GM12892 (cell line): ENCODE data around the gene C1QTNF6.

ENCODE experiments used
- DNase-seq: peaks from one replicate; pipeline ENCODE4 v3.0.0; 2011; ENCODE audit not compliant: insufficient read length
- FAIRE-seq: peaks from 2 replicates; lab custom pipeline; 2011; peaks lifted over from hg19 to GRCh38; lab: Jason Lieb, UNC
- POLR2A ChIP-seq: IDR thresholded peaks from 2 replicates; pipeline ENCODE4 v1.6.1; 2011; ENCODE audit warnings: low read depth, low read length, control low read depth
- POLR2AphosphoS5 ChIP-seq: IDR thresholded peaks from 2 replicates; pipeline ENCODE4 v1.6.1; 2011; ENCODE audit warnings: low read depth, low read length, control low read depth
- TAF1 ChIP-seq: IDR thresholded peaks from 2 replicates; pipeline ENCODE4 v1.6.1; 2011; ENCODE audit warnings: low read depth, mild to moderate bottlenecking, control low read depth, low read length, borderline replicate concordance

The C1QTNF6 gene

DNA sequence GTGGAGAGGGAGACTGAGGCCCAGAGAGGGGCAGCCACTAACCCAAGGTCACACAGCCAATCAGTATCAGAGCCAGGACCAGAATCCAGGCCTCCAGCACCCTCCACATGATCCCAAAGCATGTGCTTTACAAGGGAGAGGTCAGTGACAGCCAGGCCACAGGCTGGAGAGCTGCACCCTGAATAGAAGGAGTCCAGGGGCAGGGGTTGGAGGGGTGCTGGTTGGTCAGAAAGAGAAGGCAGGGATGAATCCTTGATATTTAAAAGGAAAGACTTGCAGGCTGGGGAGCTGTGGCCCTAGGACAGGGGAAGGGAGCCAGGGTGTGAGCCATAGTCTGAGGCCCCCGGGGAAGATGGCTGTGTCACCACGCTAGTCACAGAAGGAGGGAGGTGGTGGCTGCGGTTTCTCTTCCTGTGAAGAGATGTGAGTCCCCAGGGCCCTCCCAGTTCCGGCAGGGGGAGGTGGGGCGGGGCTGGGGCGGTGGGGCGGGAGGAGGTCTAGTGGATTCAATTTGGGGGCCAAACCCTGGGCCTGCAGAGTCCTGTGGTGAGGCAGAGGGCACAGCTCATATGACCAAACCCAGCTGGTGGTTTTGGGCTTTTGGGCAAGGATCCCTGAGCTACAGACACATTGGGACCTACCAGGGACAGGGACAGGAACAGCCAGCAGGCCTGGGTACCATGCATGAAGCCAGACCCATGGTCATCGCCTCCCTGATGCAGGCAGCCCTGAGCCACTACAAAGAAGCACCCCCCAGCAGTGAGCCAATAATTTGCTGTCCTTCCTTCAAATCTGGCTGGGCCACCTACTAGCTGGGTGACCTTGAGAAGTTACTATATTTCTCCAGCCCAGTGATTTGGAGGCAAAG, 42.0 kb upstream of the C1QTNF6 start:
- peak; percentile 89 for DNase-seq
- no peak; the same call in 1 of the 2 replicates for TF ChIP-seq POLR2A
- TF ChIP-seq TAF1: no peak
- TF ChIP-seq POLR2AphosphoS5: peak; percentile 63; the same call in 1 of the 2 replicates
- FAIRE-seq: peak; percentile 93

DNA sequence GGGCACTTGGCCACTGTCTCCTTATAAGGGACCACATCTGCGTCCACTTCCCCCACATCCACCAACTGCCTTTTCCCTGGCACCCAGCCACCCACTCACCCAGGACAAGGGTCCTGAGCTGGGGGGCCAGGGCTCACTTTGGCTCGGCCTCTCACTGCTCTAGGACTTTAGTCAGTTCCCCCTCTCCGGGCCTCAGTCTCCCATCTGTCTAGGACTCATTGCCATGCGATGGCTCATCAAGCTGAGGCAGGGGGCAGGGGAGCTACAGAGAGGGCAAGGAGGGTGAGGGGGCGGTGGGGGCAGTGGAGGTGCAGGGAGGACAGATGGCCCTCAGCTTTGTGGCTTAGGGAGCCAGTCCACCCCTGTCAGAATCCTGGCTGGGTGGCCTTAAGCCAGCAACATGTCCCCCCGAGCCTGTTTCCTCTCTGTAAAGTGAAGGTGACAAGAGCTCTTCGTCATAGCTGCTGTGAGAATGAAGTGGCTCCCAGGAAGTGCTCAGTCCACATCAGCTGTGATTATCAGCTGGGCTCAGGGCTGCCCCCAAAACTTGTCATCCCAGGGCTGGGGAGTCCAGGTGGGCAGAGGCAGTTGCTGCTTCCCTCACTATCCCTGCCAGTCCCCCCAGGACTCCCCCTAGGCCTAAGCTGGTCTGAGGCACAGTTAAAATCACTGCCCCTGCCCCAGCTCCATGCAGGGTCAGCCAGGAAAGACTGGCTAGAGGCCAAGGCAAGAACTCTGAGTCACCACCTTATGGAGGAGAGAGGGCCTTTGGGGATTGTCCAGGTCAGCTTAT, 41.2 kb upstream of the C1QTNF6 start:
- TF ChIP-seq POLR2A (no peak), TAF1 (no peak), POLR2AphosphoS5 (no peak)
- FAIRE-seq (no peak), DNase-seq (no peak)

DNA sequence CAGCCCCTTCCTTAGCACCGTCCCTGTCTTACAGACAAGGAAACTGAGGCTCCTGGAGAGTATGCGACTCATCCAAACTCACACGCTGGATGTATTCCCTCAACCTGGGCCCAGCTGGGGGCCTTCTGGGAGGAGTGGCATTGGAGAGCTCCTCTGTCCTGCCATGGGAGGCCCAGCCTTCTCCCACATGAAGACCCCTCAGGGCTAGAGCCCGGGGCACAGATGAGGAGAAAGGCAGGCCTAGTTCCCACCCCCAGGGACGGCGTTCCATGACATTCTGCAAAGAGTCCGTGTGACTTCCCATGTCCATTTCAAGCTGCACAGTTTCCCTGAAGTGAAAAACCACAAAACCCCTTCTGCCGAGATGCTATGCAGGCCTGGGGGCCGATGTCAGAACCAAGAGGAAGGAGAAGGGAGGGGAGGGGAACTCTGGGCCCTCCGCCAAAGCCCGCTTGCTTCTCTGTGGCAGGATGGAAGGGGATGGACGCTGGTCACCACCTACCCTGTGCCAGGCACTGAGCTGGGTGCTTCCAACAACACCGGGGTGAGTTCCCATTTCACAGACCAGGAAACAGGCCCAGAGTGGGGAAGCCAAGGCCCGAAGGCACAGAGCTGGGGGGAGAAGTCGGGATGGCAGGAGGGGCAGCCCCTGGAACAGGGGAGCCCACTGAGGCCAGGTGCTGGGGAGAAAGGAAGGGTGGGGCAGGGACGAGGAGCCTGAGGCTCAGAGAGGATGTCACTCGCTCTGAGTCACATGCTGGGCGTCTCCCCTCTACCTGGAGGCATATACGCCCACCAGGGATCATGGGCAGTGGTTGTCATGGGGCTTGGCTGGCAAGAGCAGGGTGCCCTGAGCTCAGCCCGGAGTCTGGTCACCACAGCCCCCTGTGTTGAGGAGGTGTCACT, 40.3 kb upstream of the C1QTNF6 start:
- TF ChIP-seq TAF1 (no peak), POLR2A (no peak), POLR2AphosphoS5 (no peak)
- DNase-seq (no peak), FAIRE-seq (peak; percentile 76)

DNA sequence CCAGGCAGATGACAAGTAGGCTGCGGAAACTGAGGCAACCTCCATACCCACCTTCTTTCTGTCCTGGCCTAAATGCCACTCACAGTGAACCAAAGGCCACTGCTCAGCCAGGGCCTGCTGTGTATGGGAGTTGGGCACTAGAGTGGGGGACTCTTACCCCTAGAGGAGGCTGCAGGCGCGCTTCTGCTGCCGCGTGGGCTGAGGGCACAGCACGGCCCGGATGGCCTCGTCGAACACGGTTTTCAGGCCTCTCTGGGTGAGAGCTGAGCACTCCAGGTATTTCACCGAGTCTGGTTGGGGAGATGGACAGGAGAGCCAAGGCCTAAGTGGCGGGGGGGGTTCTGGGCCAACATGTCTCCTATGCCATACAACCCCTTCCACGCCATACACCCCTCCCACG, 38.5 kb upstream of the C1QTNF6 start:
- DNase-seq (no peak), FAIRE-seq (peak; percentile 50)
- TF ChIP-seq POLR2AphosphoS5 (no peak), POLR2A (no peak)

DNA sequence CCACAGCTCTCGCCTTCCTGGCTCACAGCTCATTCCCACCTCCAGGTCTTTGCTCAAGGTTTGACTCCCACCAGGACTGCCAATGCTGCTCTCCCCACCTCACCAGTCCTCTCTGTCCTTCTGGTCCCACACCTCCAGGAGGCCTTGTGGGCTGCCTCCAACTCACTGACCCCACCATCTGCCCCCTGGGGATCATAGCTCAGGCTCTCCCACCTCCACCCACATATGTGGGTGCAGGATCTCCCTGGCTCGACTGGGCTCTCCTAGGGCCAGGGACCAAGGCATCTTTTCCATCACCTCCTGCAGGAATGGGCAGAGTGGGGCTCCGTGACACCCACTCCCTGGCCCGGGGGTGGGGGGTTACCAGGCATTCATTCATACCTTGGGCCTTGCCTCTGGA, 38.0 kb upstream of the C1QTNF6 start:
- no peak for DNase-seq
- TF ChIP-seq POLR2A (no peak), POLR2AphosphoS5 (no peak), TAF1 (no peak)
- no peak for FAIRE-seq

DNA sequence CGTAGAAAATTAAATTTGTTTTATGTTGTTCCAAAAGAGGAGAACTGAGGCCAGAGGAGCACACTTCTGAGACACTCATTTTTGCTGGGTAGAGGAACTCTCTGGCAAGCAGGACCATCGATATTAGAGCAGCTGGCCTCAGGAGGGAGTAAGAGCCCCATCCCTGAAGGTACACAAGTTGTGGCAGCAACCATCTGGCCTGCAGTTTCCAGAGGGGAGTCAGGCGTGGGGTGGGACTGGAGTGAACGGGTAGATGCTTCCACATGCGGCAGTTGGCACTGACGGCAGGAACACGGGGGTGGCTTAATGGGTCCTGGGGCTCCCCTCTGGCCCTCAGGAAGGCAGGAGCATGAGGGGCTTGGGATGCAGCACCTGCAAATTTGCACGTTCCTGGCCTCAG, 37.4 kb upstream of the C1QTNF6 start:
- FAIRE-seq: no peak
- TF ChIP-seq TAF1 (no peak), POLR2A (no peak), POLR2AphosphoS5 (no peak)
- no peak for DNase-seq

DNA sequence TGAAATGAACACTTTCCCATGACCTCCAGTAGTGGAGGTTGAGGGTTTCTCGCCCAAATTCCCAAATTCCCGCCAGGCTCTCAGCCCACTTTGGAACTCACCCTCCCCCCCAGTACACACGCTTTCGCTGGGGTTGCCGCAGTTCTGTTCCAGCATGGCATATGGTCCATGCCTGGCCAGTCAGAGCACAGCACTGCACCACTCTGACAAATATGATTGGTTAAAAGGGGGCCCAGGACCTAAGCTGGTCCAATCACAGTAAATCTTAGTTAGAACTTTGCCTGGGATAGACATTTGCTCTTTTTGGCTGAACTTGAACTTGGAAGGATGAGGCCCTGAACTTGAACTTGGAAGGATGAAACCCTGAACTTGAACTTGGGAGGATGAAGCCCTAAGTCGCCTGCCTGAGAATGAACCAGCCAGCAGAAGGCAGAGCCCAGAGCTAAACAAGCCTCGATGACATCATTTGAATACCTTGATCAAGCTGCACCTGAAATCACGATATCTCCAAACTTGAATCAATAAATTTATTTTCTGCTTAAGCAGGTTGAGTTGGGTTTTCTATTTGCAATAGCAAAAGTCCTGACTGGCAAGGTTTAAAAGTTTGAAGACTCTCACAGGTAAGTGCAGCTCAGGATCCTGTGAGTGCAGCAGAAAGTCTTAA, 36.8 kb upstream of the C1QTNF6 start:
- TF ChIP-seq TAF1: no peak
- TF ChIP-seq POLR2A: no peak
- no peak for TF ChIP-seq POLR2AphosphoS5
- peak; percentile 87 for FAIRE-seq

DNA sequence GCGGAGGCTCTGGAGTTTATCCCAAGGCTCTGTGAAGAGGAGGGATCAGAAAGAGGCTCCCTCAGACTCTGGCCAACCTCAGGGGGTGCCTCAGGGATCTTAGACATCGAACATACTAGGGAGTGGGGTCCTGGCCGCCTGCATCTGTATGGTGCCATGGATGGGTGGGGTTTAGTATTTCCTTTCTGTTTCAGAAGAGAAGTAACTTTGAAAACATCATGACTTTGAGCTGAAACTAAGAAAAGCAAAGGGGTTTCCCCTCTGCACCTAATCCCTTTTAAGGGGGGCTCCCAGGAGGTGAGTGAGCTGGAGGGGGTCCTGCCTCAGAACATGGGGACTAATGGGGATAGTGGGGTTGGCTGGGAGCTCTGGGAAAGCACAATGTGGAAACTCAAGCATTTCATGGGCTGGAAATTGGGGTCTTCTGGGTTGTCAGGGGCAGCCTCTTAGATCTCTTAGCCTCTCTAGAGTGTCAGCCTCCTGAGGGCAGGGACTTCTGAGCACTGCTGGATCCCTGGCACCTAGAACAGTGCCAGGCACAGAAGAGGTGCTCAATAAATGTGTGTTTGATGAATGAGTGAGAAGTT, 36.0 kb upstream of the C1QTNF6 start:
- FAIRE-seq (peak; percentile 97), DNase-seq (peak; percentile 61)
- 0 out of 2 replicates have a peak, but pooled peaks have one; percentile 26 for TF ChIP-seq POLR2A
- no peak for TF ChIP-seq TAF1
- TF ChIP-seq POLR2AphosphoS5: no peak

More for the DNA sequence above, 36.8 kb upstream of the C1QTNF6 start:
- no peak for DNase-seq

DNA sequence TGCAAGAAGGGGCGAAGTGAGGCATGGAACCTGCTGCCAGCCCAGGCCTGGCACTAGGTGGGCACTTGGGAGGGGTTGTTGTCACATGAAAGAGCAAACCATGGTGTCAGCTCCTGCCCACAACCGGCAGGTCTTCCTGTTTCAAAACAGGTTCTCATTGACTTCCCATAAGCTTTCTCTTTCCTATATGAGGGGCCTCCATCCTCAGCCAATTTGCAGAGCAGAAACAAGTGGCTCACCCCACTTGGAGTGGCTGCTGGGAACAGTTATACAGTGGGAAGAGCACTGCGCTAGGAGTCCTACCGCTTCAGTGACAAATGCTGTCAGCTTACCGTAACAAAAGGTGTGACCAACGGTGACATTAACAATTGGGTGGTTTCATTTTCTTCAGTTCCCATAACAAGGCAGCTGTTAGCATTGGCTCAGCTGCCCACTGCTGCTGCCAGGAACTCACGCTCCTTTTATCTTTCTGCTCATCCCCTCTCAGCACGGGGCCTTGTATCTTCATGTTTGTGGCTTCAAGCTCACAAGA, 34.5 kb upstream of the C1QTNF6 start:
- TF ChIP-seq TAF1: no peak
- TF ChIP-seq POLR2AphosphoS5: no peak
- FAIRE-seq (peak; percentile 88), DNase-seq (no peak)
